Measurements from ENCODE around the gene RAD51AP1. TPM values are rescaled to one million over a fixed set of nuclear protein-coding genes. Genes with fewer than 3 reads are reported as not detected.

The RAD51AP1 gene
- total RNA-seq, 4 donors from 2014 or later: 0.40 to 0.74 (median 0.54) TPM; not detected in 1

DNA sequence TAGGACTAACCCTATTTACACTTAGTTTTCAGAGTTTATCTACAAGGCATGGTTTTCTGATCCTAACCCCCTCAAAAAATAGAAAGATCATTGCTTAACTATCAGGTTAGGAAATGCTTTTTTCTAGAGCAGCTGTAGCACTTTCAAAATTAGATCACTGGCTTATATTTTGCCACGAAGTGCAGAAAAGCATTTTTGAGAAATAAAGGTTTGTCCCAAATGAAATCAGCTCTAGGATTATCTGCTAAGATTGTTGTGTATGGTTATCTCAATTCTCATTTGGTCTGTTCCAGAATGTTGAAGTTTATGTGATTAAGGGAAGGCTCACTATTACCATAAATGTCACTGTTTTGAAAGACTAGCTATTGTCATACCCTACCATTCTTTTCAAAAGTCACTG, 13.5 kb downstream of the RAD51AP1 start:
- ATAC-seq: no peak
- Histone ChIP-seq H3K36me3 (no peaks in the 10 kb centered on the region), H3K27ac (no peak overlapping the region), H3K9me3 (no peaks in the 10 kb centered on the region), H3K4me3 (no peak overlapping the region), H3K27me3 (no peaks in the 10 kb centered on the region), H3K4me1 (no peaks in the 10 kb centered on the region)
- TF ChIP-seq EP300 (IDR thresholded peaks at IDR 0.05) (no peak), POLR2AphosphoS5 (IDR thresholded peaks at IDR 0.05) (no peak), POLR2A (IDR thresholded peaks at IDR 0.05) (no peak)
- TF ChIP-seq, protein P1, sequence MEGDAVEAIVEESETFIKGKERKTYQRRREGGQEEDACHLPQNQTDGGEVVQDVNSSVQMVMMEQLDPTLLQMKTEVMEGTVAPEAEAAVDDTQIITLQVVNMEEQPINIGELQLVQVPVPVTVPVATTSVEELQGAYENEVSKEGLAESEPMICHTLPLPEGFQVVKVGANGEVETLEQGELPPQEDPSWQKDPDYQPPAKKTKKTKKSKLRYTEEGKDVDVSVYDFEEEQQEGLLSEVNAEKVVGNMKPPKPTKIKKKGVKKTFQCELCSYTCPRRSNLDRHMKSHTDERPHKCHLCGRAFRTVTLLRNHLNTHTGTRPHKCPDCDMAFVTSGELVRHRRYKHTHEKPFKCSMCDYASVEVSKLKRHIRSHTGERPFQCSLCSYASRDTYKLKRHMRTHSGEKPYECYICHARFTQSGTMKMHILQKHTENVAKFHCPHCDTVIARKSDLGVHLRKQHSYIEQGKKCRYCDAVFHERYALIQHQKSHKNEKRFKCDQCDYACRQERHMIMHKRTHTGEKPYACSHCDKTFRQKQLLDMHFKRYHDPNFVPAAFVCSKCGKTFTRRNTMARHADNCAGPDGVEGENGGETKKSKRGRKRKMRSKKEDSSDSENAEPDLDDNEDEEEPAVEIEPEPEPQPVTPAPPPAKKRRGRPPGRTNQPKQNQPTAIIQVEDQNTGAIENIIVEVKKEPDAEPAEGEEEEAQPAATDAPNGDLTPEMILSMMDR (IDR thresholded peaks at IDR 0.05): no peak
- 82 to 100% methylated on average over 1 of the region's 1 CpG for WGBS, 2 donors (ENCODE audit: low coverage in 1 of 2)

DNA sequence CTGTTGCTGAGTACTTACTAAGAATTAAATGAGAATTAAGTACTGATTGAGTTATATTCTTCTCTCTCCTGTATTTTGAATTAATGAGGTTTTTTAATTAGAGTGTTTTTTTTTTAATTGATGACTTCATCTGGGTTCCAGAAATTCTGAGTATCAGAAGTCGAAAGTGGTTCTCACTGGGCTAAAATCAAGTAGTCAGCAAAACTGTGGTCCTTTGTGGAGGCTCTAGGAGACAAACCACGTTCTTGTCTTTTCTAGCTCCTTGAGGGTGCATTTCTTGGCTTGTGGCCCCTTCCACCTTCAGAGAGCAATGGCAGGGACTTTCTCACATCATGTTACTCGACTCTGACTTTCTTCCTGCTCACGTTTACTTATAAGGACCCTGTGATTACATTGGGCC, 15.3 kb downstream of the RAD51AP1 start:
- Histone ChIP-seq H3K4me1 (no peaks in the 10 kb centered on the region), H3K9me3 (no peaks in the 10 kb centered on the region), H3K36me3 (no peaks in the 10 kb centered on the region), H3K27me3 (no peaks in the 10 kb centered on the region), H3K4me3 (no peak overlapping the region), H3K27ac (no peak overlapping the region)
- no peak for ATAC-seq
- 87 to 89% methylated on average over 4 of the region's 4 CpGs for WGBS, 2 donors (ENCODE audit: low coverage in 1 of 2)
- TF ChIP-seq, protein P1 (IDR thresholded peaks at IDR 0.05): no peak
- TF ChIP-seq POLR2A (IDR thresholded peaks at IDR 0.05) (no peak), POLR2AphosphoS5 (IDR thresholded peaks at IDR 0.05) (no peak), EP300 (IDR thresholded peaks at IDR 0.05) (no peak)

DNA sequence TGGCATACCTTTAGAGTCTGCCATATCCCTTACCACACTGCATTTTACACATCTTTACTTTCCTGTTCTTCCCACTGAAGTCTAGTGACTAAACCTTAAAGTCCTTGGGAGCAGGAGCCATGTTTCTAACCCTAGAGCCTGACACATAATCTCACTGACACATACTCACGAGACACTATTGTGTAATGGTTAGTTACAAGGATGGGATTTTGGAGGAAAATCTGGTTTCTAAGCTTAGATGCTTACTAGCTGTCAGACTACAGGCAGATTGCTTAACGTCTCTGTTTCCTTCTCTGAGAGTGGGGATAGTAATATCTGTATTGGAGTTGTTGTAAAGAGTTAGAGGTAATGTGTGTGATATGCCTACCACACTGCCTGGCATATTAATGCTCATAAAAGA, 17.1 kb downstream of the RAD51AP1 start:
- H3K9me3 ChIP-seq: no peaks in the 10 kb centered on the region
- H3K4me3 ChIP-seq: no peak overlapping the region
- no peaks in the 10 kb centered on the region for H3K27me3 ChIP-seq
- no peaks in the 10 kb centered on the region for H3K36me3 ChIP-seq
- no peak for ATAC-seq
- TF ChIP-seq POLR2A (IDR thresholded peaks at IDR 0.05): no peak
- TF ChIP-seq EP300 (IDR thresholded peaks at IDR 0.05): no peak
- TF ChIP-seq, protein P1 (IDR thresholded peaks at IDR 0.05): no peak
- TF ChIP-seq POLR2AphosphoS5 (IDR thresholded peaks at IDR 0.05): no peak
- no peaks in the 10 kb centered on the region for H3K4me1 ChIP-seq
- no peak overlapping the region for H3K27ac ChIP-seq
- WGBS, 2 donors (ENCODE audit: low coverage in 1 of 2): 85 to 87% methylated on average over 2 of the region's 2 CpGs

DNA sequence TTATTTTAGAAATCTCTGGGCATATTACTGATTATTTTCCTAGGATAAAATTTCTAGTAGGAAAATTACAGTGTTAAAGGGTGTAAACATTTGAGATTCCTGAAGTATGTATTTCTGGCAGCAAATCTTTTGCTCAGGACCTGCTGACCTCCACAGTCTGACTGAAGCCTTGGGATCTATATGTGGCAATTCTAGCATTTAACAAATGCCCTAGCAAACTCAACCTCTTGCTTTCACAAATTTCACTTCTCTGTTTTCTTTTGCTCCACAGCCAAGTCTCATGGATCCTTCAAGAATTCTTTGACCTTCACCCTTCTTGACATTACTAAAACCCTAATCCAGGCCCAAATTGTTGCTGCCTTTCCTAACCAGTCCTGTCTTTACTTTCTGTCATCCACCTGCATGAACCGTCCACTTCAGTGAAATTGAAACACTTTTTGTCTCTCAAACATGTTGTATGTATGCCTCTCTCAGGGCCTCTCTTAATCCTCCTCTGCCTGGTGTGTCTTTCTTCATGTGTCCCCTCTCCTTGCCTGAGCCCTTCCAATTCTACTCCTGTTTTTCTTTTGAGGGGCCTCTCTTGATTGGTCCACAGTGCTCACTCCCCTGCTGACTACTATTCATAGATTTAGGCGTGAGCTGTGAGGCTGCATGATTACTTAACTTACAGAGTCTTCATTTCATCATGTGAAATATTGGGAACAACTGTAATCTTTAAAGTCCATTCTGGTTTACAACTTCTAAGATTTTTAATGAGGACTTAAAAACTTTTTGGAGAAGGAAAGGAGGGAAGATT, 18.2 kb downstream of the RAD51AP1 start:
- no peaks in the 10 kb centered on the region for H3K9me3 ChIP-seq
- no peak for TF ChIP-seq POLR2A (IDR thresholded peaks at IDR 0.05)
- no peak for TF ChIP-seq POLR2AphosphoS5 (IDR thresholded peaks at IDR 0.05)
- TF ChIP-seq, protein P1 (IDR thresholded peaks at IDR 0.05): no peak
- no peak for TF ChIP-seq EP300 (IDR thresholded peaks at IDR 0.05)
- H3K36me3 ChIP-seq: no peaks in the 10 kb centered on the region
- H3K27me3 ChIP-seq: peaks cover under 1% of the 10 kb centered on the region
- H3K4me1 ChIP-seq: peaks cover 0 to 4% (median 3%) of the 10 kb centered on the region in 3 donors
- no peak for ATAC-seq
- H3K27ac ChIP-seq: no peak overlapping the region
- no peak overlapping the region for H3K4me3 ChIP-seq
- WGBS, 2 donors (ENCODE audit: low coverage in 1 of 2): 78 to 79% methylated on average over 2 of the region's 2 CpGs

DNA sequence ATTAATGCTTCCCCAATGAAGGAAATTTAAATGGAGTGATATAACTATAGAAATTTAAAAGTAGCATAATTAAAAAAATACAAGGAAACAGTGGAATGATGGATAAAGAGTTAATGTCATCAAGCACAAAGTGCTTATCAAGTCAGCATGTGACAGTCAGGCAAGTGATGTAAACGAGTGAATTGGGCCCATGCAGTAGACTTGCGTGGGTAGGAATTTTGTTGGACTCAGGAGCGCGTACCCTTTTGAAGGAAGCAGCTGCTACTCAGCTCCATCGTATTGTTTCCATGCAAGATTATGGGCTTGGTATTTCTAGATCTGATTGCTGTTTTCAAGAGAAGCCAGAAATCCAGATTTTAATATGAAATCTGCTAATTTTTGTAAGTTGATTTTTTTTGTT, 18.9 kb downstream of the RAD51AP1 start:
- no peaks in the 10 kb centered on the region for H3K9me3 ChIP-seq
- no peak overlapping the region for H3K4me3 ChIP-seq
- no peaks in the 10 kb centered on the region for H3K36me3 ChIP-seq
- peaks cover 0 to 11% (median 3%) of the 10 kb centered on the region in 3 donors for H3K4me1 ChIP-seq
- ATAC-seq: no peak
- 76 to 86% methylated on average over 5 of the region's 5 CpGs for WGBS, 2 donors (ENCODE audit: low coverage in 1 of 2)
- H3K27ac ChIP-seq: no peak overlapping the region
- peaks cover 5% of the 10 kb centered on the region for H3K27me3 ChIP-seq
- TF ChIP-seq, protein P1 (IDR thresholded peaks at IDR 0.05): no peak
- TF ChIP-seq EP300 (IDR thresholded peaks at IDR 0.05) (no peak), POLR2A (IDR thresholded peaks at IDR 0.05) (no peak), POLR2AphosphoS5 (IDR thresholded peaks at IDR 0.05) (no peak)

Measured in gastroesophageal sphincter (tissue), 4 donors.